H9 (cell line): ENCODE results near the gene ITPKB. TPM values are rescaled to one million over a fixed set of nuclear protein-coding genes. Genes with fewer than 3 reads are reported as not detected.

Experiments used
- DNase-seq: peaks from one replicate; pipeline ENCODE4 v3.0.0-alpha.2; 2017
- H2AFZ ChIP-seq: one replicate; pipeline ENCODE4 v1.6.1; 2013; ENCODE audit warnings: mild to moderate bottlenecking, low read length, control low read depth, moderate library complexity
- H2AK5ac ChIP-seq: 2 replicates; pipeline ENCODE4 v1.6.1; 2013; ENCODE audit warnings: low read length, control low read depth, mixed read lengths; ENCODE audit not compliant: insufficient read length
- H2BK120ac ChIP-seq: one replicate; pipeline ENCODE4 v1.6.1; 2013; ENCODE audit warnings: low read depth, mild to moderate bottlenecking, low read length, control low read depth, inconsistent platforms; ENCODE audit not compliant: poor library complexity, severe bottlenecking
- H2BK12ac ChIP-seq: 2 replicates; pipeline ENCODE4 v1.6.1; 2013; ENCODE audit warnings: low read length, control low read depth, mixed read lengths, low read depth; ENCODE audit not compliant: insufficient read length
- H2BK15ac ChIP-seq: 2 replicates; pipeline ENCODE4 v1.6.1; 2013; ENCODE audit warnings: low read depth, low read length, control low read depth
- H2BK20ac ChIP-seq: one replicate; pipeline ENCODE4 v1.6.1; 2013; ENCODE audit warnings: low read depth, mild to moderate bottlenecking, low read length, control low read depth, inconsistent platforms; ENCODE audit not compliant: poor library complexity, severe bottlenecking
- H2BK5ac ChIP-seq: 2 replicates; pipeline ENCODE4 v1.6.1; 2013; ENCODE audit warnings: low read length, control low read depth, mixed read lengths; ENCODE audit not compliant: insufficient read length
- H3K14ac ChIP-seq: 2 replicates; pipeline ENCODE4 v1.6.1; 2013; ENCODE audit warnings: low read length, control low read depth; ENCODE audit not compliant: insufficient read depth
- H3K18ac ChIP-seq: 2 replicates; pipeline ENCODE4 v1.6.1; 2013; ENCODE audit warnings: low read depth, mild to moderate bottlenecking, mixed read lengths, low read length, control low read depth; ENCODE audit not compliant: insufficient read length
- H3K23ac ChIP-seq: 2 replicates; pipeline ENCODE4 v1.6.1; 2013; ENCODE audit warnings: low read length, control low read depth, mixed read lengths, low read depth; ENCODE audit not compliant: insufficient read length
- H3K23me2 ChIP-seq: 2 replicates; pipeline ENCODE4 v1.6.1; 2013; ENCODE audit warnings: low read depth, mild to moderate bottlenecking, mixed read lengths, low read length, control low read depth; ENCODE audit not compliant: insufficient read length, poor library complexity, severe bottlenecking
- H3K27ac ChIP-seq: 2 replicates; pipeline ENCODE4 v1.5.1; 2013; ENCODE audit warnings: low read length, control low read depth, mixed read lengths, low read depth; ENCODE audit not compliant: insufficient read length
- H3K27me3 ChIP-seq: 2 replicates; pipeline ENCODE4 v1.6.1; 2013; ENCODE audit warnings: low read length, control low read depth, inconsistent platforms; ENCODE audit not compliant: insufficient read depth
- H3K4ac ChIP-seq: 2 replicates; pipeline ENCODE4 v1.6.1; 2013; ENCODE audit warnings: low read depth, mild to moderate bottlenecking, control low read depth, inconsistent platforms, low read length, moderate library complexity
- H3K4me1 ChIP-seq: 2 replicates; pipeline ENCODE4 v1.6.1; 2013; ENCODE audit warnings: low read length, control low read depth, inconsistent platforms; ENCODE audit not compliant: insufficient read depth
- H3K4me2 ChIP-seq: 2 replicates; pipeline ENCODE4 v1.6.1; 2013; ENCODE audit warnings: low read length, control low read depth, mixed read lengths; ENCODE audit not compliant: insufficient read length, insufficient read depth
- H3K56ac ChIP-seq: 2 replicates; pipeline ENCODE4 v1.6.1; 2013; ENCODE audit warnings: low read depth, mild to moderate bottlenecking, mixed read lengths, low read length, control low read depth; ENCODE audit not compliant: insufficient read length
- H3K79me1 ChIP-seq: 2 replicates; pipeline ENCODE4 v1.6.1; 2013; ENCODE audit warnings: low read depth, mild to moderate bottlenecking, moderate library complexity, low read length, control low read depth, inconsistent platforms; ENCODE audit not compliant: insufficient read depth, poor library complexity, severe bottlenecking
- H3K79me2 ChIP-seq: 2 replicates; pipeline ENCODE4 v1.6.1; 2013; ENCODE audit warnings: low read length, control low read depth, inconsistent platforms; ENCODE audit not compliant: insufficient read depth
- H3K9ac ChIP-seq: 2 replicates; pipeline ENCODE4 v1.6.1; 2013; ENCODE audit warnings: low read length, control low read depth, mixed read lengths; ENCODE audit not compliant: insufficient read length; ENCODE audit errors: extremely low read depth
- H3K9me3 ChIP-seq: one replicate; pipeline ENCODE4 v1.6.1; 2013; ENCODE audit warnings: low read depth, low read length, inconsistent platforms; ENCODE audit not compliant: control insufficient read depth
- H3T11ph ChIP-seq: one replicate; pipeline ENCODE4 v1.6.1; 2013; ENCODE audit warnings: mild to moderate bottlenecking, low read length, control low read depth, inconsistent platforms
- H4K20me1 ChIP-seq: one replicate; pipeline ENCODE4 v1.6.1; 2013; ENCODE audit not compliant: control insufficient read depth, insufficient read length, insufficient read depth
- H4K5ac ChIP-seq: 2 replicates; pipeline ENCODE4 v1.6.1; 2013; ENCODE audit warnings: low read depth, mild to moderate bottlenecking, mixed read lengths, low read length, control low read depth; ENCODE audit not compliant: insufficient read length
- H4K8ac ChIP-seq: replicated peaks from 2 replicates; pipeline ENCODE4 v1.6.1; 2013; ENCODE audit warnings: low read length, control low read depth, mixed read lengths, low read depth; ENCODE audit not compliant: insufficient read length
- H4K91ac ChIP-seq: 2 replicates; pipeline ENCODE4 v1.6.1; 2013; ENCODE audit warnings: low read depth, mild to moderate bottlenecking, moderate library complexity, mixed read lengths, low read length, control low read depth; ENCODE audit not compliant: insufficient read length
- H3K27ac Mint-ChIP-seq, 3 experiments: 2 replicates in 2 of 3; 3 replicates in 1 of 3; pipeline ENCODE4 v1.8.0; 2020 to 2021; ENCODE audit warnings: mixed read lengths in 3 of 3, mild to moderate bottlenecking in 1 of 3, moderate library complexity in 1 of 3
- H3K27me3 Mint-ChIP-seq: 2 replicates; pipeline ENCODE4 v1.8.0; 2021; ENCODE audit warnings: low read depth, mild to moderate bottlenecking, moderate library complexity, mixed read lengths
- H3K36me3 Mint-ChIP-seq, 3 experiments: 2 replicates in 2 of 3; 3 replicates in 1 of 3; pipeline ENCODE4 v1.8.0; 2020 to 2021; ENCODE audit warnings: low read depth in 3 of 3, mixed read lengths in 3 of 3; ENCODE audit not compliant: insufficient read depth in 1 of 3
- H3K4me1 Mint-ChIP-seq, 2 experiments: 2 replicates each; pipeline ENCODE4 v1.8.0; 2020; ENCODE audit warnings: mixed read lengths in 2 of 2
- H3K4me3 Mint-ChIP-seq, 2 experiments: 2 replicates in 1 of 2; 3 replicates in 1 of 2; pipeline ENCODE4 v1.8.0; 2020 to 2021; ENCODE audit warnings: mild to moderate bottlenecking in 2 of 2, mixed read lengths in 2 of 2, moderate library complexity in 1 of 2
- H3K9me3 Mint-ChIP-seq, 2 experiments: 2 replicates in 1 of 2; 3 replicates in 1 of 2; pipeline ENCODE4 v1.8.0; 2020; ENCODE audit warnings: mild to moderate bottlenecking in 2 of 2, mixed read lengths in 2 of 2, moderate library complexity in 1 of 2
- CTCF ChIP-seq: fragments of 200-600 bp; sonication (generic); conservative IDR thresholded peaks from 3 replicates; pipeline ENCODE4 v1.8.0; 2021; ENCODE audit warnings: antibody characterized with exemption, mild to moderate bottlenecking
- WGBS: extraction: QIAGEN DNeasy Blood & Tissue Kit; methylation state at CpG from one replicate; pipeline ENCODE4 v1.1.7; 2013; ENCODE audit warnings: missing lambda C conversion rate, low lambda C conversion rate, mixed read lengths; ENCODE audit not compliant: insufficient read length; ENCODE audit errors: extremely low coverage; 5-methylcytosine and 5-hydroxymethylcytosine counted together
- total RNA-seq: library from RNA; stranded (reverse); gene quantifications from 2 replicates; pipeline ENCODE4 v1.2.1, GENCODE V29; 2021

ITPKB gene
- total RNA-seq, 1 experiment from 2014 or later, result 3.8 TPM

- no peak overlapping the region for H3K14ac ChIP-seq
- Mint-ChIP-seq H3K27ac (no peak overlapping the region), H3K27me3 (peaks cover 10% of the 10 kb centered on the region), H3K4me3 (no peak overlapping the region), H3K36me3 (no peaks in the 10 kb centered on the region), H3K4me1 (peaks cover 4 to 8% of the 10 kb centered on the region in 2 experiments; a peak in 3 of 4 replicates), H3K9me3 (no peaks in the 10 kb centered on the region)
- H2BK15ac ChIP-seq, result no peak overlapping the region
- no peaks in the 10 kb centered on the region for H3K79me2 ChIP-seq
- DNase-seq, result no peak
- no peak overlapping the region for H3K27ac ChIP-seq
- H3K4me1 ChIP-seq, result peaks cover 3% of the 10 kb centered on the region; the same call in 1 of the 2 replicates
- no peaks in the 10 kb centered on the region for H3K9me3 ChIP-seq
- no peak overlapping the region for H4K91ac ChIP-seq
- H2AFZ ChIP-seq, result no peak overlapping the region
- no peak overlapping the region for H4K8ac ChIP-seq
- no peaks in the 10 kb centered on the region for H3K79me1 ChIP-seq
- no peak overlapping the region for H3K18ac ChIP-seq
- no peaks in the 10 kb centered on the region for H3K27me3 ChIP-seq
- TF ChIP-seq CTCF, result no peak
- no peak overlapping the region for H3K56ac ChIP-seq
- H3T11ph ChIP-seq, result no peak overlapping the region
- no peaks in the 10 kb centered on the region for H3K23me2 ChIP-seq
- no peak overlapping the region for H3K9ac ChIP-seq
- H3K23ac ChIP-seq, result no peak overlapping the region
- H4K5ac ChIP-seq, result no peak overlapping the region
- no peak overlapping the region for H3K4me2 ChIP-seq
- WGBS, result no CpG with 5 or more reads among the region's 19 CpGs
- no peak overlapping the region for H2AK5ac ChIP-seq
- H4K20me1 ChIP-seq, result no peaks in the 10 kb centered on the region
- H2BK12ac ChIP-seq, result no peak overlapping the region
- no peak overlapping the region for H2BK20ac ChIP-seq
- no peak overlapping the region for H2BK120ac ChIP-seq
- H2BK5ac ChIP-seq, result no peak overlapping the region
- H3K4ac ChIP-seq, result no peak overlapping the region
These were observed 45.3 kb upstream of the ITPKB start for GRCh38 chr1:226784081-226785049.
